Measurements from ENCODE around the gene MAPK10.

MAPK10 gene

GRCh38 chr4:85964298-85964697 is 395.6 kb downstream of the MAPK10 start:
- DNase-seq = peak; percentile 36

GRCh38 chr4:85963231-85963630 is 396.6 kb downstream of the MAPK10 start:
- DNase-seq = no peak

- DNase-seq = no peak
These were observed 398.0 kb downstream of the MAPK10 start for GRCh38 chr4:85961887-85962286.

GRCh38 chr4:85956293-85956945 is 403.4 kb downstream of the MAPK10 start:
- no peak for DNase-seq

- no peak for DNase-seq
These were observed 404.1 kb downstream of the MAPK10 start for GRCh38 chr4:85955620-85956292.

- peak; percentile 86 for DNase-seq
These were observed 406.2 kb downstream of the MAPK10 start for GRCh38 chr4:85953651-85954018.

- DNase-seq = no peak
These were observed 406.7 kb downstream of the MAPK10 start for GRCh38 chr4:85952972-85953650.

- peak; percentile 61 for DNase-seq
These were observed 407.3 kb downstream of the MAPK10 start for GRCh38 chr4:85952528-85952927.

GRCh38 chr4:85951099-85951498 is 408.8 kb downstream of the MAPK10 start:
- no peak for DNase-seq

- no peak for DNase-seq
These were observed 413.0 kb downstream of the MAPK10 start for GRCh38 chr4:85946821-85947220.

GRCh38 chr4:85942107-85942506 is 417.7 kb downstream of the MAPK10 start:
- no peak for DNase-seq

- DNase-seq = peak; percentile 63
These were observed 419.7 kb downstream of the MAPK10 start for GRCh38 chr4:85940151-85940550.

All from kidney glomerular epithelial cell (primary cell).